Measurements from ENCODE around the gene CLEC2B. TPM values are rescaled to one million over a fixed set of nuclear protein-coding genes. Genes with fewer than 3 reads are reported as not detected.

Gene CLEC2B
- total RNA-seq, 1 experiment from 2014 or later, result 16.2 TPM

DNA sequence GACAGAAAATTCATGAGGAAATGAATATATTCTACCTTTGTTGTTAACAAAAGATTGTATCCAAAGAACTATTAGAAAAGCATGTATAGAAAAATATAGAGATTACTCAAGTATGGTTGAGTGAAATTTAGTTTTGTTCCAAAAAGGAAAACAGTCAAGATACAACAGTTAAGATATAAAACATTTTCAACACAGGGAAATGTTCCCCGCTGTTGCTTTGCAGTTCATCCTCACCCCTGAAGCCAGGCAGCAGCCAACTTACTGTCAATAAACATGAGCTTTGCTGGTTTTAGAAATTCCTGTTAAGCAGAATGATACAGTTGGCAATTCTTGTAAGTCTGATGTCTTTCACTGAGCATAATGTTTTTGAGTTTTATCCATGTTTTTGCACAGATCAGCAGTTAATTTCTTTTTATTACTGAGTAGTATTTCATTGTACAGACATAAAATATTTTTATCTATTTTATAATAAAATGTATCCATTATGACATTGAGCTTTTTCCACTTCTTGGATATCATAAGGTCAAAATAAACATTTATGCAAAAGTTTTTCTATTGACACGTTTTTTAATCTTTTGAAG is 1.2 kb upstream of the CLEC2B start:
- DNase-seq (ENCODE audit: low read depth), result peak; percentile 44

DNA sequence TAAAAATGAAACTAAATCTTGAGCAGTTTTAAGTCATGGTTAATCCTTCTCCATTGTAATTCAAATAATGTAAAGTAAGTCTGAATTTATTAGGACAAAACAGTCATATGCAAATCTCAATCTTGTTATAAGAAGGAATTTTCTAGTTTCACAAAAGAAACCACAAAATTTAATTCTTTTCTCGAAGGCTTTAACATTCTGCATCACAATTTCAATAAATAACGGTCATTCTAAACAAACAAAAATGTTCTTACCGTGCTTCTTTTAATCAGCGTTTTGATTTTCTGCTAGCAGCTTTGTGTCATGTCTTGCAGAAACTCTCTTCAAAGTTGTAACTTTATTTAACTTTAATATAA is 225 bp downstream of the CLEC2B start:
- no peak for DNase-seq (ENCODE audit: low read depth)

DNA sequence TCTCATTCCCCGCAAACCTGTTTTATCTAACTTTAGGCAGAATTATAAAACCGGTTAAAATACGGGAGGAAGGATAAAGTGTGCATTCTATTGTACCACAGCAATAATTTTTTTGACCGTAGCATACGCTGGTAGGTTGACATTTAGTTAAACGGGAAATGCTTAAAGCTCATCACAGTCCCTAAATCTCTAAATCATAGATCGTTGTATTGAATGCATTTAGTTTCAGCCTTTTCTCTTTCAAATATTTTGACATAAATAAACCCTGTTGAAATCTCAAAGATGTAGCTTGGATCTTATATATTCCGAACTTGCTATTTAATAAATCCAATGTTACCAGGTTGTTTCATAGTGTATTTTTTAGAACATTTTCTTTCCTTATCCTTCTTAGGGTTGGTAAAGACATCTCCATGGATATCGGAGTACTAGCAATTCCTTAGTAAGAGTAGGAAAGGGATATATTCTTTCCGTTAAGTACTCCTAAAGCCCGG is 798 bp downstream of the CLEC2B start:
- peak; percentile 29 for DNase-seq (ENCODE audit: low read depth)

DNA sequence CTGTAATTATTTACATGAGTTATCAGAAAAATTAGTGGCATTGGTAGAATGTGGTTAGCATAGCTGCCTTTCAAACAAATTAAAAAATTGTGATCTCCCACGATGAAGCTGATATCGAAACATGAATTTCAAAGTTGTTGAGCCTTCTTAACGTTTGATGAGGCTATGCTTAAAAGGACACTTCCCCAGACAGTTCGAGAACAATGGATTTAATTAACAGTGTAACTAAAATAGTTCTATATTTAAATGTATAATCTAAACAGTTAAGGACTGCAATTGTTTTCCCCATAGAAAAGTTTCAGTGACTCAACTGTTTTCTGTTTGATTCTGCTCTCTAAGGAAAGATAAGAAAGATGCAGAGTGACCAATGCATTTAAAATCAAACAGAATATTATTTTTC is 1.6 kb downstream of the CLEC2B start:
- no peak for DNase-seq (ENCODE audit: low read depth)

DNA sequence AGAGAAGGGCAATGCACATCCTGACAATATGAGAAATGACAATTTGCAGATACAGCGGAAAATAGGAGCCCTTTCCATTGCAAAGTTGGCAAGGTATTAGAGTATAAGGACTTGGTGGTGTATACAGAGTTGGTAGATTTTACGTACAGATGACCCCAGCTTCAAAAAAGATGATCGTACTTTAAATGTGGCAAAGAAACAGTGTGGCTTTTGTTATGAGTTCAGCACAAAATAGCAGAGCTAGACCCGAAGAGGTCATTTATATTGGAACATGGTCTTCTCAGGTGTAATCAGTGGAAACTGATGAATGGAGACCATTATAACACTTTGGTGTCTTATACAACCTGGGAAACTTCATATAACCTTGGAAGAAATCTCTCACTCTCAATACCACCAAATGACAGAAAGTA is 2.3 kb downstream of the CLEC2B start:
- peak; percentile 12 for DNase-seq (ENCODE audit: low read depth)

DNA sequence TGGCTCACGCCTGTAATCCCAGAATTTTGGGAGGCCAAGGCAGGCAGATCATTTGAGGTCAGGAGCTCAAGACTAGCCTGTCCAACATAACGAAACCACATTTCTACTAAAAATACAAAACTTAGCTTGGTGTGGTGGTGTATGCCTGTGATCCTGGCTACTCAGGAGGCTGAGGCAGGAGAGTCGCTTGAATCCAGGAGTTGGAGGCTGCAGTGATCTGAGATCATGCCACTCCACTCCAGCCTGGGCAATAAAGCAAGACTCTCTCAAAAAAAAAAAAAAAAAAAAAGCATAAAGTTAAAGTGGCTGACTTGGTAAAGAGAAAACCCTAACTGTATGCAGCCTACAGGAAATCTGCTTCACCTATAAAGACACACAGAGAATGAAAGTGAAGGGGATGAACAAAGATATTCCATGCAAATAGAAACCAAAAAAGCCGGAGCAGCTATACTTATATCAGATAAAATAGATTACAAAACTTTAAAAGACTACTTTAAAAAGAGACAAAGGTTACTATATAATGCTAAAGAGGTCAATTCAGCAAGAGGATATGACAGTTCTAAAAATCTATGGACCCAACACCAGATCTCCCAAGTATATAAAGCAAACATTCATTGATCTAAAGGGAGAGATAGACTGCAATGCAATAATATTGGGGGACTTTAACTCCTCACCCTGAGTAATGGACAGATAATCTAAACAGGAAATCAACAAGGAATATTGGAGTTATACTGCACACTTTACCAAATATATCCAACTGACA is 4.1 kb downstream of the CLEC2B start:
- DNase-seq (ENCODE audit: low read depth), result no peak

DNA sequence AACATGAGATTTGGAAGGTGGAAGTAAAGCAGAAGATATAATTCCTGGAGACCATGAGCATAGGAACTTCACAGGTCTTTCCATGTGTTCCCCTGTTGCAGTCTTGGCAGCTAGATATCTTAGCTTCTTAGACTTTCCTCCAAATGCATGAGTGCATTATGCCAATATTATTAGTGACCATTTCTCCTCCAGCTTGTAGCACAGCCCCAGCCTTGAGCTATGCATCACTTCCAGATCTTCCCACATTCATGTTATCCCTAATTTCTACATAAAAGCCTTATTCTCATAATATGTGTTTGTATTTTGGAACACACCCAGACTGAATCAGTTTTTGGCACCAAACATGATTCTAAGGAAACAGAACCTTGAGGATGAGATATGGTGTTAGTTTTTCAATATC is 11.0 kb downstream of the CLEC2B start:
- DNase-seq (ENCODE audit: low read depth), result no peak

DNA sequence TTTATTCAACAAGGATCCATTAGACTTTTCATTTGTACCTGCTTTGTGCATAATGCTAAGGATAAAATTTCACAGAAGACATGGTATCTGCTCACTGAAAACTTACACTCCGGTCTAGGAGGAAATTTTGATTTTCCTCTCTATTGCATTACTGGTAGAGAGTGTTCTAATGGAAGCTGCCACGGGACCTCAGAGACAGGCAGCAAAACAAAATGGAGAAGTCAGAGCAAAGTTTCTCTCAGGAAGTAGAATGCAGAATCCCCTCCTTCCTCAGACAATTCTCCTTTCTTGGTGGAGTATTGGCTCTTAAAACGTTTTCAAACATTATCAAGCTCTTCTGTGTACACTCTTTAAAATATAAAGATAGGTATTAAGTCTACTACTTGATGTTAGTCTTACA is 12.3 kb downstream of the CLEC2B start:
- DNase-seq (ENCODE audit: low read depth), result no peak

DNA sequence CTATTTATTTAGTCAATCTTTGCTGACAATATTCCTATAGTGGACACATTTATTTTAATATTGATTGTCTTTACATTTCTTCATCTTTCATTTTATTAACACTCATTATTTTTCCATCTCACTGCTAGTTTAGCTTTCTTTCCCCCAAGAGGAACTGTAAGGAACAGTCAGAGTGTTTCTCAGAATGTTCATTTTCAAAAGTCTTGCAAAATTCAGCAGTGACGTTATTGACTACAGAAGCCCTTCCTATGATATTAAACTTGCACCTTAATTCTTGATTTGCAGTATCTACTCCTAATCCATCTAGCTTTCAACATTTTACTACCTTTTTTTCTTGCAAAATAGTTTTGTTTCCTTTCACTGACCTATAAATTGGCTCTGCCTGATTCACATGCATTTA is 13.0 kb downstream of the CLEC2B start:
- DNase-seq (ENCODE audit: low read depth), result no peak

DNA sequence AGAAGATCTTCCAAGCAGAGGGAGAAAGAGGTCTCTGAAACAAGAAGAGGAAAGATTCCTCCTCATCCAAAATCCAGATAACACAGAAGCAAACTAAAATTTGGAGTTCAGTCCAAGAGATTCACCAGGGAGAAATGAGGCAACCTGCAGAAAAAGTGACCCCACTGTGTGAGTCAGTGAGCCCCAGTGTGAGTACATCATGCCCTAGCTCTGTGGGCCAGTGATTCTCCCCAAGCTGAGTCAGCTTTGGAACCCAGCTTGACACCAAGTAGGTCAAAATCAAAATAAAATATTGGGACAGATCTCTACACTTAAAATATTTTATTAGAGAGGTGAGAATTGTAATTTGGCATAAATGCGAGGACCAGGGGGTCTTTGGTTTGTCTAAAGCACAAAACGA is 17.2 kb downstream of the CLEC2B start:
- no peak for DNase-seq (ENCODE audit: low read depth)

DNA sequence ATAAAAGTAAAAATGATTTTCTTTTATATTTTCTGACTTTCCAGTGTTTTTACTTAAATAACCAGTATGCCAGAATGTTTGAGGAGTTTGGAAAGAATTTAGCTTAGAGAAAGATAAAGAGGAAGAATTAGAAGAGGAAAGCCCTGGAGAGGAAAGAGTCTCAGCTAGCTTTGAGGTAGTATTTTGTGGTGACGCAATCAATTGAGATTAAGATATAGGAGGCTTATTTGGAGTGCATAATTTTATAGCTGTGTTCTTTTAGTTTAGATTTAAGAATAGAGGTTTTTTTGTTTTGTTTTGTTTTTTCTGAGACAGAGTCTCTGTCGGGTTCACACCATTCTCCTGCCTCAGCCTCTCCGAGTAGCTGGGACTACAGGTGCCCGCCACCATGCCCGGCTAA is 18.1 kb downstream of the CLEC2B start:
- DNase-seq (ENCODE audit: low read depth), result no peak

DNA sequence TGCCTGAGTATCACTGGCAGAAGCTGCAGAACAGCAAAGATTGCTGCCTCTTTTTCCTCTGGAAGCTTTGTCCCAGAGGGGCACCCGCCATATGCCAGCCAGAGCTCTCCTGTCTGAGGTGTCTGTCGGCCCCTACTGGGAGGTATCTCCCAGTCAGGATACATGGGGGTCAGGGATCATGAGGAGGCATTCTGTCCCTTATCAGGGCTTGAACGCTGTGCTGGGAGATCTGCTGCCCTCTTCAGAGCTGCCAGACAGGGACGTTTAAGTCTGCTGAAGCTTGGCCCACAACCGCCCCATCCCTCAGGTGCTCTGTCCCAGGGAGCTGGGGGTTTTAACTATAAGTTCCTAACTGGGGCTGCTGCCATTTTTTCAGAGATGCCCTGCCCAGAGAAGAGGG is 20.3 kb downstream of the CLEC2B start:
- no peak for DNase-seq (ENCODE audit: low read depth)

DNA sequence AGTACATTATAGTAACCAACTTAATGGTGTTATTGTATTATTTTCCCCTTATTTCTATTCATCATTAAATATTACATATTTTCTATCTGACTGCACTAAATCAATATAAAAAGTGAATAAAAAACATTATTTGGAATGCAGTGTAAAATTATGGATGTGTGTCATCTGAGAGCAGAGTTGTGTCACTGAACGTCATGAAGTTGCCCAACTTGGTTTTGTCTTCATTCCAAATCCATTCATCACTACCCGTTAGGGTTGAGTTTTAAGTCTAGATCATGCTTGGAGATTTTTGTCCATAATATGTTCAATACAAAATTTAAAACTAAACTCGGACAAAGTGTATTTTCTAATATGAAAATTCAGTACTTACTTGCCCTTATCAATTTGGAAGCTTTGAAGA is 25.7 kb downstream of the CLEC2B start:
- DNase-seq (ENCODE audit: low read depth), result peak; percentile 20

DNA sequence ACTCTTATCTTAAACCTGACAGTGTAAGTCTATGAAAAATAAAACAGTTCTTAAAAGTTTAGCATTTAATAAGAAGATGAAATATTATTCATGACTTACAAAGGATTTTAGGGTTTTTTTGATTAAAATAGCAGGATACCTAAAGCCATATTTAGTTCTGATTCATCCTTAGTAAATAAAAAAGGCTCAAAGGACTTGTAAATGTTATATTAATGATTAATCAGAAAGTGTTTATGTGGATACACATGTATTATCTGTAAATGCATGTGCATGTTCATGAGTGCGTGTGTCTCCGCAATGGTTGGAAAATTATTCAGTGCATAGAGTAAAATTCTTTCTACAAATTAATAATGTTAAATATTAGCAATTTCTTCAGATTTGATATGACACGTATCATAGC is 37.4 kb downstream of the CLEC2B start:
- DNase-seq (ENCODE audit: low read depth), result no peak

DNA sequence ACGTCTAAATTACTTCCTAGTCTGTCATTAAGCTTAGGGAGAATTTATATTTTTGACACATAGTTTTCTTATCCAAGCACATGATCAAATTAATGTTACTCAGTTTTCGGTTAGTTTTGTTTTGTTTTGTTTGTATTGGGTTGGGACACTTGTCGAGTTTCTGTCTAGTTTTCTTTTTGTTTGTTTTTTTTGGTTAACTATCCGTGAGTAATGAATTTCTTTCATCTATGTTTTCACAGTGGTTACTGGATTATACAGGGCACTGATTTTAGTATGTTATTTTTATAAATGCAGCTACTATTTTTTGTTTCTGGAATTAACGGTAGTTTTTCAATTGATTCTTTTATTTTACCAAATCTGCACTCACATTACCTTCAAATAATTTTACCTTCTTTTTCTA is 39.2 kb downstream of the CLEC2B start:
- peak; percentile 5 for DNase-seq (ENCODE audit: low read depth)

DNA sequence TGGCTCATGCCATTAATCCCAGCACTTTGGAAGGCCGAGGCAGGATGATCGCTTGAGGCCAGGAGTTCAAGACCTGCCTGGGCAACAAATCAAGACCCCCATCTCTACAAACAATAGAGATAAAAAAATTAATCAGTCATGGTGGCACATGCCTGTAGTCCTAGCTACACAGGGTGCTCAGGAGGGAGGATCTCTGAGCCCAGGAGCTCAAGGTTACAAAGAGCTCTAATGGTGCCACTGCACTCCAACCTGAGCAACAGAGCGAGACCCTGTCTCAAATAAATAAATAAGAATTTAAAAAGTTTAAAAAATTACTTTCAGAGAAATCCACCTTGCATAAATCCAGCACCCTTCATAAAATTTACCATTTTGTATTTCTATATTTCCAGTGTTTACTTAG is 39.7 kb downstream of the CLEC2B start:
- no peak for DNase-seq (ENCODE audit: low read depth)

DNA sequence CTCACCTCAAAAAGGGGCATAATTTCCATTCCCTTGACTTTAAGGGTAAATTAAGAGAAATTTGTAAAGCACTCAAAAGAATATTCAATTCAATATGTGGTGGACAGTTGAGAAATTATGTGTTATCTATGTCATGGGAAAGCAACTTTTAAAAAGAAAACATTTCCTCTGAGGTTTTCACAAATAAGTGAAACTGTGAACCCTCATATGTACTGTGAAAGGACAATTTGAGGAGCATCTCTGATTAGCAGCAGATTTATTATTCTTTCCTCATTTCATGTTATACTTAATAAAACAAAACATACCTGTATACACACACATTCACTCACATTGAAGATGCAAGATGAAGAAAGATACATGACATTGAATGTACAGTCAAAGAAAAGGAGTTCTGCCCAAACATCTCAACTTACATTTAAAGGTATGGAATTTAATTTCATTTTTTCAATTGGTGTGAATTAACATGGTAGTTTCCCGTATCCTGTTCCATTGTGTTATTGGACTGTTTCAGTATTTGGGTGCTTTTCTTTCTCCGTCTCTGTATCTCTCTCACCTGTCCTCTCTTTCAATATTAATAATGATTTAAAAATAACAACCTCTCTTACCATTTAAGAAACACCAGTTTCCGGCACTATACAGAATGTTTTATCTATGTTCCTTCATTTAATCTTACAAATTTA is 41.8 kb downstream of the CLEC2B start, which contains the start of gene KLRF1:
Gene KLRF1, plus strand, starts transcription at position 273 of the 680 bp plus-strand sequence. Its CDS starts 64 bp downstream, at position 337.
- no peak for DNase-seq (ENCODE audit: low read depth)

DNA sequence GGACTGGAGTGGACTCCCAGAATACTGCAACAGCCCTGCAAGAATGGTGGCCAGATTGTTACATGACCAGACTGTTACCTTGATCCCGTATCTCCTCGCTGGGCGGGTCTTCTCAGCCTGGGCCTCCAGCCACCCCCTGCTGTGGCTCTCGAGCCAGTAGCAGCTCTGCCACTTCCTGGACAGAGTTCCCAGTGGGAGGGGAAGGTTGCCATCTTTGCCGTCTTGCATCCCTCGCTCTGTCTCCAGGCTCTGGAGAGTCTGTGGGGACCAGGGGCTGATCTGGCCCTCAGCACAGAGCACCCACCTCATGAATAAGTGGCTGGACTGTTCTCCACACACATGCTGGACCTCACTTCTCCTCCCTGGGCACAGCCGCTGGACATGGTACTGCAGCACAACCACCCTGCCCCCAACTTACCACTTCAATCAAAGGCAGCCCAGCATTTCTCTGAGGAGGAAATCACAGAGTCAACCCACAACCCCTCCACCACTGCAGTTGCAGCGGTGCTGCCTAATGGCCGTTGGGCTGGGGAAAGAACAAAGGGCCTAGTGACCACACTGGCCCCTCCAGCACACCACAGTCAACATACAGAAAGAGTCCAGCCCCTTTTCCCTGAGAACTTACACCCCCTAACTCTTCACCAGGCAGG is 48.7 kb downstream of the CLEC2B start:
- DNase-seq (ENCODE audit: low read depth), result no peak

DNA sequence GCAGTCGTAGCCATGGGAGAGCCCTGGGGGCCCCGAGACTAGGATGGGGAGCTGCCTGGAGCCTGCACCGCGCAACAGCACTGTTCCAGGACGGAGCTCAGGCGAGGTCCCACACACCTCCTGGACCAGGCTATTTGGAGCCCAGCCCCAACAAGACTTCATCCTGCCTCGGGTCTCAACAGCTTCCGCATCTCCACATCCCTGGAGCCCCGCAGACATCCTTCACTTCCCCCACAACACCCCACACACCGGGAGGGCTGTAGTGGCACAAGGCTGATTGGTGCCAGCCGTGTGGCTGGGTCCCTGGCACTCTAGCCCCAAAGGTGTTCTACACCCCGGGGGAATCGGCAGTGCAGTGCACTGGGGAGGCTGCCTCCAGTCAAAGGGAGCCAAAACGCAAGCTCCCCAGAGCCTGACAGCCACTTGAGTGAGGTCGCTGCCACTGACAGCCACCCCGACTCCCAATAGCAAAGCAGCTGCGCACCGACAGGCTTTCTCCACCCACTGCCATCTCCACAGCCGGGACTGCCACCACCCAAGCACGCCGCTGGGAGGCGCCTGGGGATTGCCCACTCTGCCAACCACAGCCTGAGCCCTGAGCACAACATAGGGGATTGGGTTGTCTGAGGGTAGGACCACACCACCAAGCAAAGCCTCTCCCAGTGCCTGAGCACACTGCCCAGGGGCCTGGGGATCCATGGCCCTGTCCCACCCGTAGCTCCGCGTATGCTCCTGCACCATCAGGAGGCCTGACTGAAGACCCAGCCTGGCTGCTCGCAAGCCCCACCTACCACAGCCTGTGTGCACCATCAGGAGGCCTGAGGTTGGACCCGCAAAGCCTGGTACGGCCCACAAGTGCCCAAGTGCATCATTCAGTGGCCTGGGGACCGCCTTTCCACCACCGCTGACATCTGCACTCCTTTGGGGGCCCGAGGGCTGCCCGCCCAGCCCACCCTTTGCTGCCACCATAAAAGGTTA is 55.0 kb downstream of the CLEC2B start:
- DNase-seq (ENCODE audit: low read depth), result peak; percentile 29

DNA sequence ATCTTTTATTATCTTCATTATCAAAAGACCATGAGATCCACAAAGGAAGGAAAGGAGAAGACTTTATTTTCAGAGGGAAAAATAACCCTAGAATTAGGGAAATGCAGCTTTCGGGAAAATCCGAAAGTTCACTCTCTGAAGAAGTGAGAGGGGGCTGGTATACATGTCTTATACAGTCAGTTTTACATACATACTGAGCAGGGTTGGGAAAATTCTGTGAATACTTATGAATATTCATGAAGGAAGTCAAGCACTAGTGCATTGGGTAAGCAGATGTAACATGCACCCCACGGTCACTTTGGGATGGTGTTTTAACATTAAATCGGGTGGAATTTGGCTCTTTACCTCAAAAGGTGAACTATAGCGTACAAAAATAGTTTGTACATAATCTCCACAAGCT is 57.5 kb downstream of the CLEC2B start:
- DNase-seq (ENCODE audit: low read depth), result no peak

DNA sequence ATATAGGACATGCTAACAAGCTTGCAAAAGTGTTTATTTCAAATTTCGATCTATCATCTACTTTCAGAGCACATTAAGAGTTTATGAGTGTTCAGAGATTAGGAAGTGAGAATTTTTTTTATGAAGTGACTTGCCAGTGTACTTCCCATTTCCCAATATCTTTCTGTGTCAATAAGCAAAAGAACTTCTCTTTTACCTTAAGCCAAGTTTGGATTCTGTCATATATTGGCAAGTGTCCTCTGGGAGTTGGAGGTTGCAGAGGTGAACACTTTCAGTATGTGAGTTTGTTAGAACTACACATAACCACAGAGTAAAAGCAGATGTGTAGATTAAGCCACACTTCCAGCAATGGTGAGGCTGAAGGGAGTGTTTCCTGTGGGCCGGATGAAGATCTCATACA is 58.5 kb downstream of the CLEC2B start:
- DNase-seq (ENCODE audit: low read depth), result no peak
